H1 (cell line): Measurements from ENCODE around the gene LGALS8. TPM values are rescaled to one million over a fixed set of nuclear protein-coding genes. Genes with fewer than 3 reads are reported as not detected.

Experiments
- CTCF ChIA-PET: fragments of 300-600 bp; sonication (Branson Sonifier 250); formaldehyde crosslinking; loops from one replicate; lab custom pipeline; 2021; ENCODE audit not compliant: partially characterized antibody; lab: Charles Lee
- POLR2A ChIA-PET: fragments of 300-600 bp; sonication (Branson Sonifier 250); formaldehyde crosslinking; loops from one replicate; lab custom pipeline; 2021; ENCODE audit warnings: inconsistent platforms; ENCODE audit not compliant: partially characterized antibody; lab: Charles Lee
- DNase-seq, 2 experiments: peaks; one replicate each; pipeline versions ENCODE4 v3.0.0 to v3.0.0-alpha.2; 2010 to 2022; ENCODE audit warnings: low spot score in 2 of 2, low read depth in 1 of 2, mixed read lengths in 1 of 2
- FAIRE-seq: peaks from 2 replicates; lab custom pipeline; 2011; peaks lifted over from hg19 to GRCh38; lab: Jason Lieb, UNC
- H2AFZ ChIP-seq: 2 replicates; pipeline ENCODE4 v1.8.1; 2012; ENCODE audit warnings: low read length, inconsistent platforms
- H2AK5ac ChIP-seq: 2 replicates; pipeline ENCODE4 v1.6.1; 2013; ENCODE audit warnings: low read depth, low read length
- H2BK120ac ChIP-seq: replicated peaks from 2 replicates; pipeline ENCODE3; 2013; ENCODE audit warnings: low read depth, low read length, inconsistent platforms
- H2BK12ac ChIP-seq: 2 replicates; pipeline ENCODE4 v1.6.1; 2013; ENCODE audit warnings: low read depth, low read length
- H2BK15ac ChIP-seq: 2 replicates; pipeline ENCODE4 v1.6.1; 2013; ENCODE audit warnings: low read length
- H2BK20ac ChIP-seq: 2 replicates; pipeline ENCODE4 v1.6.1; 2013; ENCODE audit warnings: low read length
- H2BK5ac ChIP-seq: 2 replicates; pipeline ENCODE4 v1.6.1; 2013; ENCODE audit warnings: low read depth, low read length
- H3K14ac ChIP-seq: 2 replicates; pipeline ENCODE4 v1.6.1; 2013; ENCODE audit warnings: inconsistent platforms; ENCODE audit not compliant: insufficient read length
- H3K18ac ChIP-seq: 2 replicates; pipeline ENCODE4 v1.6.1; 2013; ENCODE audit warnings: low read length; ENCODE audit errors: extremely low read depth
- H3K23ac ChIP-seq: 2 replicates; pipeline ENCODE4 v1.6.1; 2013; ENCODE audit warnings: inconsistent platforms; ENCODE audit not compliant: insufficient read length
- H3K23me2 ChIP-seq: 2 replicates; pipeline ENCODE4 v1.6.1; 2013; ENCODE audit warnings: low read depth, low read length
- H3K27ac ChIP-seq: 2 replicates; pipeline ENCODE4 v1.6.1; 2011; ENCODE audit warnings: low read depth, low read length, inconsistent platforms
- H3K27me3 ChIP-seq, 4 experiments: replicated peaks in 1 of 4; 1 replicate in 1 of 4; 2 replicates in 3 of 4; pipeline versions ENCODE4 v1.6.1 to v1.8.1; 2011 to 2013; ENCODE audit warnings: low read length in 3 of 4, mild to moderate bottlenecking in 3 of 4, inconsistent platforms in 2 of 4, mixed read lengths in 2 of 4, moderate library complexity in 1 of 4; ENCODE audit not compliant: control insufficient read depth in 3 of 4, insufficient read depth in 3 of 4; ENCODE audit errors: extremely low read depth in 1 of 4
- H3K36me3 ChIP-seq, 4 experiments: 2 replicates each; pipeline versions ENCODE4 v1.6.1 to v1.8.1; 2011 to 2013; ENCODE audit warnings: mild to moderate bottlenecking in 4 of 4, low read length in 3 of 4, moderate library complexity in 2 of 4, control low read depth in 1 of 4, inconsistent platforms in 1 of 4; ENCODE audit not compliant: insufficient read depth in 4 of 4, control insufficient read depth in 2 of 4
- H3K4ac ChIP-seq: replicated peaks from 2 replicates; pipeline ENCODE3; 2013; ENCODE audit warnings: low read length, low read depth, mixed read lengths, inconsistent platforms; ENCODE audit not compliant: insufficient read length
- H3K4me1 ChIP-seq, 4 experiments: replicated peaks in 1 of 4; 1 replicate in 1 of 4; 2 replicates in 3 of 4; pipeline versions ENCODE4 v1.6.1 to v1.8.1; 2011 to 2013; ENCODE audit warnings: low read length in 3 of 4, inconsistent platforms in 2 of 4, mixed read lengths in 1 of 4; ENCODE audit not compliant: insufficient read depth in 4 of 4, control insufficient read depth in 3 of 4
- H3K4me2 ChIP-seq, 2 experiments: 2 replicates each; pipeline versions ENCODE4 v1.6.1 to v1.8.1; 2011 to 2013; ENCODE audit warnings: low read depth in 2 of 2, low read length in 2 of 2, control low read depth in 1 of 2, inconsistent platforms in 1 of 2, mild to moderate bottlenecking in 1 of 2; ENCODE audit not compliant: insufficient read depth in 1 of 2
- H3K4me3 ChIP-seq, 4 experiments: fragments of 200-600, 300-600 bp in 1 of 4; sonication (generic), shearing (Covaris generic), sonication (Bioruptor Twin) in 1 of 4; 2 replicates each; pipeline versions ENCODE4 v1.5.1 to v1.8.1; 2011 to 2016; ENCODE audit warnings: low read length in 4 of 4, low read depth in 3 of 4, control low read depth in 2 of 4, inconsistent platforms in 2 of 4, mild to moderate bottlenecking in 2 of 4, mixed read lengths in 1 of 4, moderate library complexity in 1 of 4; ENCODE audit not compliant: insufficient read depth in 2 of 4; ENCODE audit errors: extremely low read depth in 1 of 4
- H3K56ac ChIP-seq: replicated peaks from 2 replicates; pipeline ENCODE3; 2013; ENCODE audit warnings: low read depth, mild to moderate bottlenecking, mixed read lengths, low read length, inconsistent platforms; ENCODE audit not compliant: insufficient read length
- H3K79me1 ChIP-seq: 2 replicates; pipeline ENCODE4 v1.6.1; 2013; ENCODE audit warnings: low read depth, low read length, control low read depth
- H3K79me2 ChIP-seq, 2 experiments: 2 replicates each; pipeline versions ENCODE4 v1.6.1 to v1.8.1; 2012 to 2013; ENCODE audit warnings: low read length in 2 of 2, mild to moderate bottlenecking in 2 of 2, inconsistent platforms in 1 of 2; ENCODE audit not compliant: insufficient read depth in 2 of 2, control insufficient read depth in 1 of 2
- H3K9ac ChIP-seq, 4 experiments: replicated peaks in 1 of 4; 1 replicate in 1 of 4; 2 replicates in 3 of 4; pipeline versions ENCODE4 v1.6.1 to v1.8.1; 2011 to 2013; ENCODE audit warnings: low read depth in 3 of 4, low read length in 3 of 4, control low read depth in 2 of 4, mild to moderate bottlenecking in 2 of 4, moderate library complexity in 2 of 4, inconsistent platforms in 1 of 4; ENCODE audit errors: extremely low read depth in 1 of 4
- H3K9me3 ChIP-seq, 2 experiments: 2 replicates each; pipeline versions ENCODE4 v1.6.1 to v1.8.1; 2012 to 2013; ENCODE audit warnings: mild to moderate bottlenecking in 2 of 2, moderate library complexity in 2 of 2, control low read depth in 1 of 2, inconsistent platforms in 1 of 2, low read depth in 1 of 2, low read length in 1 of 2, mixed read lengths in 1 of 2; ENCODE audit not compliant: insufficient read depth in 2 of 2
- H4K20me1 ChIP-seq, 2 experiments: replicated peaks in 1 of 2; 2 replicates each; pipeline versions ENCODE3 to v1.8.1; 2011 to 2013; ENCODE audit warnings: inconsistent platforms in 2 of 2, low read length in 2 of 2, mild to moderate bottlenecking in 1 of 2; ENCODE audit not compliant: insufficient read depth in 2 of 2, control insufficient read depth in 1 of 2
- H4K5ac ChIP-seq: 2 replicates; pipeline ENCODE4 v1.6.1; 2013; ENCODE audit warnings: low read length, low read depth, mixed read lengths, inconsistent platforms; ENCODE audit not compliant: insufficient read length
- H4K8ac ChIP-seq: 2 replicates; pipeline ENCODE4 v1.8.0; 2013; ENCODE audit warnings: mild to moderate bottlenecking, moderate library complexity, low read length, inconsistent platforms; ENCODE audit not compliant: insufficient read depth; ENCODE audit errors: extremely low read depth
- H4K91ac ChIP-seq: replicated peaks from 2 replicates; pipeline ENCODE3; 2013; ENCODE audit warnings: low read length, mixed read lengths, inconsistent platforms; ENCODE audit not compliant: insufficient read length
- BACH1 ChIP-seq: IDR thresholded peaks from 2 replicates; pipeline ENCODE4 v1.6.1; 2012; ENCODE audit warnings: low read length, improper control_type of control experiment
- CREB1 ChIP-seq: IDR thresholded peaks from 2 replicates; pipeline ENCODE4 v1.6.1; 2012; ENCODE audit warnings: inconsistent platforms
- TAF1 ChIP-seq: IDR thresholded peaks from 2 replicates; pipeline ENCODE4 v1.6.1; 2011; ENCODE audit warnings: mild to moderate bottlenecking, low read depth, low read length
- WGBS, 2 experiments: shearing (Covaris generic) in 1 of 2; methylation state at CpG; one replicate each; pipeline versions ENCODE4 v1.1.6 to v1.1.7; 2013 to 2015; ENCODE audit warnings: low lambda C conversion rate in 2 of 2, mixed read lengths in 2 of 2, inconsistent platforms in 1 of 2, low coverage in 1 of 2, missing lambda C conversion rate in 1 of 2; ENCODE audit not compliant: insufficient replicate concordance in 2 of 2, insufficient coverage in 1 of 2, insufficient read length in 1 of 2; ENCODE audit errors: extremely low coverage in 1 of 2, missing lambda C conversion rate in 1 of 2; 5-methylcytosine and 5-hydroxymethylcytosine counted together
- polyA plus RNA-seq, 7 experiments: library from polyadenylated mRNA; depleted of rRNA in 3 of 7; stranded (reverse) in 5 of 7; unstranded in 2 of 7; fragments of >200 nt in 5 of 7; fragments of 200-250 nt in 2 of 7; gene quantifications; 1 replicate in 5 of 7; 2 replicates in 1 of 7; 4 replicates in 1 of 7; pipeline versions ENCODE4 v1.2.1 to v1.2.3, GENCODE V29; 2011 to 2013; ENCODE audit warnings: missing spikeins in 2 of 7, mixed read lengths in 2 of 7
- total RNA-seq: library from RNA; stranded (reverse); fragmentation: NEBNext Ultra II Directional; extraction: Animal tissue kit (Norgen Biotek cat#: 25700); gene quantifications from 2 replicates; pipeline ENCODE4 v1.2.1, GENCODE V29; 2021

LGALS8 gene
- total and polyA plus RNA-seq, 2 of the 8 experiments (the other 6 are each of a cell fraction or from before 2014, with no cell fraction given): 7.2 to 11.6 TPM

- Histone ChIP-seq H3K4me3 (no peak overlapping the region), H3K4me1 (peaks cover 0 to 7% (median 3%) of the 10 kb centered on the region in 4 experiments; a peak in 4 of 7 replicates), H3K9me3 (no peaks in the 10 kb centered on the region), H2AFZ (no peak overlapping the region), H3K9ac (no peak overlapping the region), H3K23me2 (no peaks in the 10 kb centered on the region; the same call in 1 of the 2 replicates), H3K56ac (no peak overlapping the region), H4K91ac (no peak overlapping the region), H2BK5ac (no peak overlapping the region), H3K4me2 (no peak overlapping the region), H2BK12ac (no peak overlapping the region), H3K14ac (no peak overlapping the region), H3K79me1 (no peaks in the 10 kb centered on the region), H2BK15ac (no peak overlapping the region), H2BK20ac (no peak overlapping the region), H3K4ac (no peak overlapping the region), H4K5ac (no peak overlapping the region), H2AK5ac (no peak overlapping the region; the same call in 1 of the 2 replicates), H3K79me2 (no peaks in the 10 kb centered on the region), H3K36me3 (no peaks in the 10 kb centered on the region; a peak in 1 of 8 replicates), H3K27me3 (no peaks in the 10 kb centered on the region), H4K20me1 (no peaks in the 10 kb centered on the region), H3K18ac (no peak overlapping the region), H4K8ac (no peak overlapping the region), H2BK120ac (no peak overlapping the region), H3K27ac (no peak overlapping the region), H3K23ac (no peak overlapping the region)
- TF ChIP-seq CREB1 (no peak), BACH1 (no peak), TAF1 (no peak)
- 89% methylated on average over 4 of the region's 4 CpGs; no CpG with 5 or more reads in 1 of the 2 experiments for WGBS, 2 experiments
- CTCF ChIA-PET: interaction anchor here (0.6 to 2.1 kb wide), 5 partner anchors 32 to 381 kb away, joined by 3 to 11 read pairs (median 5); no protein-coding TSS in a partner anchor
- DNase-seq (no peak), FAIRE-seq (no peak)
- POLR2A ChIA-PET: interaction anchor here (0.6 kb wide), 2 partner anchors 77 to 359 kb away, joined by 3 to 5 read pairs; no protein-coding TSS in a partner anchor
Observed at GRCh38 chr1:236486356-236487002, 37.3 kb upstream of the LGALS8 start.
